Activated naive CD8-positive, alpha-beta T cell treated with anti-CD3 and anti-CD28 coated beads for 36 hours (primary cell): ENCODE results near the gene NRCAM. TPM values are rescaled to one million over a fixed set of nuclear protein-coding genes. Genes with fewer than 3 reads are reported as not detected.

Experiments used
- DNase-seq: peaks from one replicate; pipeline ENCODE4 v3.0.0; 2021
- H3K27ac Mint-ChIP-seq: one replicate; pipeline ENCODE4 v1.8.0; 2022; ENCODE audit warnings: mild to moderate bottlenecking, moderate library complexity, mixed read lengths
- H3K27me3 Mint-ChIP-seq: one replicate; pipeline ENCODE4 v1.8.0; 2022; ENCODE audit warnings: mild to moderate bottlenecking, mixed read lengths
- H3K36me3 Mint-ChIP-seq: one replicate; pipeline ENCODE4 v1.8.0; 2021; ENCODE audit warnings: mild to moderate bottlenecking, mixed read lengths
- H3K4me1 Mint-ChIP-seq: one replicate; pipeline ENCODE4 v1.8.0; 2021; ENCODE audit warnings: mixed read lengths
- H3K4me3 Mint-ChIP-seq: one replicate; pipeline ENCODE4 v1.8.0; 2022; ENCODE audit warnings: mild to moderate bottlenecking, moderate library complexity, mixed read lengths
- H3K9me3 Mint-ChIP-seq: one replicate; pipeline ENCODE4 v1.8.0; 2022; ENCODE audit warnings: mixed read lengths
- total RNA-seq, 2 experiments: library from RNA; stranded (reverse); gene quantifications; one replicate each; pipeline ENCODE4 v1.2.3, GENCODE V29; 2021

Gene NRCAM
- total RNA-seq, 2 experiments from 2014 or later = 3.9 to 4.6 TPM

GRCh38 chr7:108226816-108227299 lies 229.4 kb downstream of the NRCAM start:
- no peak overlapping the region for H3K27ac Mint-ChIP-seq
- no peaks in the 10 kb centered on the region for H3K27me3 Mint-ChIP-seq
- no peaks in the 10 kb centered on the region for H3K9me3 Mint-ChIP-seq
- DNase-seq = no peak
- no peaks in the 10 kb centered on the region for H3K4me1 Mint-ChIP-seq
- H3K36me3 Mint-ChIP-seq = peaks cover 7% of the 10 kb centered on the region
- no peak overlapping the region for H3K4me3 Mint-ChIP-seq

- Mint-ChIP-seq H3K4me1 (no peaks in the 10 kb centered on the region), H3K4me3 (no peak overlapping the region), H3K27ac (no peak overlapping the region), H3K9me3 (no peaks in the 10 kb centered on the region), H3K36me3 (peaks cover 15% of the 10 kb centered on the region), H3K27me3 (no peaks in the 10 kb centered on the region)
- DNase-seq = no peak
Observed at GRCh38 chr7:108225531-108226181, 230.6 kb downstream of the NRCAM start.

GRCh38 chr7:108224387-108224786 lies 231.8 kb downstream of the NRCAM start:
- no peak for DNase-seq
- no peak overlapping the region for H3K4me3 Mint-ChIP-seq
- H3K36me3 Mint-ChIP-seq = peaks cover 23% of the 10 kb centered on the region
- no peaks in the 10 kb centered on the region for H3K9me3 Mint-ChIP-seq
- no peaks in the 10 kb centered on the region for H3K4me1 Mint-ChIP-seq
- no peaks in the 10 kb centered on the region for H3K27me3 Mint-ChIP-seq
- H3K27ac Mint-ChIP-seq = no peak overlapping the region

GRCh38 chr7:108222236-108222892 lies 233.9 kb downstream of the NRCAM start:
- no peak for DNase-seq
- Mint-ChIP-seq H3K4me3 (no peak overlapping the region), H3K27ac (no peak overlapping the region), H3K9me3 (peaks cover 1% of the 10 kb centered on the region), H3K27me3 (no peaks in the 10 kb centered on the region), H3K4me1 (peaks cover 2% of the 10 kb centered on the region), H3K36me3 (peaks cover 28% of the 10 kb centered on the region)

GRCh38 chr7:108211382-108212201 lies 244.6 kb downstream of the NRCAM start:
- Mint-ChIP-seq H3K4me1 (peaks cover 16% of the 10 kb centered on the region), H3K9me3 (no peaks in the 10 kb centered on the region), H3K36me3 (peaks cover 21% of the 10 kb centered on the region), H3K4me3 (no peak overlapping the region), H3K27ac (peak overlapping the region; percentile 35), H3K27me3 (no peaks in the 10 kb centered on the region)
- DNase-seq = peak; percentile 17

- Mint-ChIP-seq H3K27me3 (no peaks in the 10 kb centered on the region), H3K36me3 (peaks cover 19% of the 10 kb centered on the region), H3K9me3 (no peaks in the 10 kb centered on the region), H3K4me1 (peaks cover 16% of the 10 kb centered on the region), H3K27ac (no peak overlapping the region), H3K4me3 (no peak overlapping the region)
- no peak for DNase-seq
Observed at GRCh38 chr7:108210796-108211195, 245.4 kb downstream of the NRCAM start.

GRCh38 chr7:108205311-108205710 lies 250.9 kb downstream of the NRCAM start:
- Mint-ChIP-seq H3K9me3 (no peaks in the 10 kb centered on the region), H3K27ac (no peak overlapping the region), H3K4me3 (no peak overlapping the region), H3K4me1 (no peaks in the 10 kb centered on the region), H3K36me3 (peaks cover 4% of the 10 kb centered on the region), H3K27me3 (no peaks in the 10 kb centered on the region)
- no peak for DNase-seq

- Mint-ChIP-seq H3K36me3 (peaks cover 4% of the 10 kb centered on the region), H3K4me1 (no peaks in the 10 kb centered on the region), H3K9me3 (no peaks in the 10 kb centered on the region), H3K27me3 (no peaks in the 10 kb centered on the region), H3K4me3 (no peak overlapping the region), H3K27ac (no peak overlapping the region)
- DNase-seq = no peak
Observed at GRCh38 chr7:108204281-108204796, 251.9 kb downstream of the NRCAM start.

- H3K27ac Mint-ChIP-seq = no peak overlapping the region
- no peak overlapping the region for H3K4me3 Mint-ChIP-seq
- peaks cover 4% of the 10 kb centered on the region for H3K36me3 Mint-ChIP-seq
- no peak for DNase-seq
- H3K4me1 Mint-ChIP-seq = no peaks in the 10 kb centered on the region
- H3K27me3 Mint-ChIP-seq = no peaks in the 10 kb centered on the region
- H3K9me3 Mint-ChIP-seq = no peaks in the 10 kb centered on the region
Observed at GRCh38 chr7:108203537-108203936, 252.7 kb downstream of the NRCAM start.

- Mint-ChIP-seq H3K36me3 (peaks cover 4% of the 10 kb centered on the region), H3K9me3 (no peaks in the 10 kb centered on the region), H3K27ac (no peak overlapping the region), H3K4me3 (no peak overlapping the region), H3K27me3 (no peaks in the 10 kb centered on the region), H3K4me1 (no peaks in the 10 kb centered on the region)
- no peak for DNase-seq
Observed at GRCh38 chr7:108202743-108203142, 253.5 kb downstream of the NRCAM start.

GRCh38 chr7:108201766-108202165 lies 254.5 kb downstream of the NRCAM start:
- H3K27me3 Mint-ChIP-seq = no peaks in the 10 kb centered on the region
- no peaks in the 10 kb centered on the region for H3K4me1 Mint-ChIP-seq
- no peak overlapping the region for H3K4me3 Mint-ChIP-seq
- DNase-seq = no peak
- no peaks in the 10 kb centered on the region for H3K9me3 Mint-ChIP-seq
- no peak overlapping the region for H3K27ac Mint-ChIP-seq
- H3K36me3 Mint-ChIP-seq = peaks cover 6% of the 10 kb centered on the region

GRCh38 chr7:108200326-108200725 lies 255.9 kb downstream of the NRCAM start:
- Mint-ChIP-seq H3K36me3 (peaks cover 3% of the 10 kb centered on the region), H3K9me3 (no peaks in the 10 kb centered on the region), H3K4me1 (no peaks in the 10 kb centered on the region), H3K27ac (no peak overlapping the region), H3K4me3 (no peak overlapping the region), H3K27me3 (no peaks in the 10 kb centered on the region)
- DNase-seq = no peak

GRCh38 chr7:108197371-108198091 lies 258.7 kb downstream of the NRCAM start:
- no peaks in the 10 kb centered on the region for H3K9me3 Mint-ChIP-seq

GRCh38 chr7:108196004-108196403 lies 260.2 kb downstream of the NRCAM start:
- H3K4me1 Mint-ChIP-seq = no peaks in the 10 kb centered on the region
- H3K36me3 Mint-ChIP-seq = peaks cover 3% of the 10 kb centered on the region
- H3K27ac Mint-ChIP-seq = no peak overlapping the region

More at GRCh38 chr7:108197371-108198091, 258.7 kb downstream of the NRCAM start:
- H3K4me1 Mint-ChIP-seq = no peaks in the 10 kb centered on the region
- H3K4me3 Mint-ChIP-seq = no peak overlapping the region
- no peak overlapping the region for H3K27ac Mint-ChIP-seq
- no peak for DNase-seq
- H3K27me3 Mint-ChIP-seq = no peaks in the 10 kb centered on the region
- H3K36me3 Mint-ChIP-seq = peaks cover 3% of the 10 kb centered on the region

More at GRCh38 chr7:108196004-108196403, 260.2 kb downstream of the NRCAM start:
- Mint-ChIP-seq H3K4me3 (no peak overlapping the region), H3K27me3 (no peaks in the 10 kb centered on the region), H3K9me3 (no peaks in the 10 kb centered on the region)
- DNase-seq = no peak
